ENCODE results near the gene TP73. TPM values are rescaled to one million over a fixed set of nuclear protein-coding genes. Genes with fewer than 3 reads are reported as not detected.

The TP73 gene
- total RNA-seq, 1 donor from 2014 or later: 0.05 TPM

DNA sequence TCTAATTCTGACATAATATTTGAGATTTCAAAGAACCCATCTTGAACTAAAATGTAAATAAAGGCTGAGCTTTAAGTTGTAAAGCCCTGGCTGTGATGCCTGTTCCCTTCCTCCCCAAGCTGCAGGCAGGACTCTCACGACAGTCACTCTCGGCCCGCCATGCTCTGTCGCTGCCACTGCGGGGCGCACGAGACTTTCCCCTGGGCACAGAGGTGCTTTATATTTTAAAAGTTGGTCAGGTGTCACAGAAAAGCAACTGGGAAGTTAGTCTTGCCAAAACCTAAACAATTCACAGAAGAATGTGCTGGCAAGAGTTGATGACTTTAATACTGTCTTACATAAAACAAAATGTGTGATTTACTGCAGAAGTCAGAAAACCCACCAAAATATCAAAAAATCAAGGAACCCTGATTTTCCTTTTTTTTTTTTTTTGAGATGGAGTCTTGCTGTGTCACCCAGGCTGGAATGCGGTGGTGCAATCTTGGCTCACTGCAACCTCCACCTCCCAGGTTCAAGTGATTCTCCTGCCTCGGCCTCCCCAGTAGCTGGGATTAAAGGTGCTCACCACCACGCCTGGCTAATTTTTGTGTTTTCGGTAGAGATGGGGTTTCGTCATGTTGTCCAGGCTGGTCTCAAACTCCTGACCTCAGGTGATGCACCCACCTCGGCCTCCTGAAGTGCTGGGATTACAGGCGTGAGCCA lies 133.3 kb downstream of the TP73 start:
- TF ChIP-seq CTCF (IDR thresholded peaks at IDR 0.05): peak; percentile 55
- H3K27me3 Mint-ChIP-seq (ENCODE audit: low read depth): no peaks in the 10 kb centered on the region
- peak overlapping the region; percentile 23 for H3K27ac Mint-ChIP-seq (ENCODE audit: unreplicated experiment)
- no peak for DNase-seq (ENCODE audit: low spot score)
- no peaks in the 10 kb centered on the region for H3K4me1 Mint-ChIP-seq (ENCODE audit: low read depth)
- peaks cover 37% of the 10 kb centered on the region for H3K36me3 Mint-ChIP-seq (ENCODE audit: low read depth)
- no peaks in the 10 kb centered on the region for H3K9me3 Mint-ChIP-seq (ENCODE audit: low read depth)
- no peak overlapping the region for H3K4me3 Mint-ChIP-seq (ENCODE audit: unreplicated experiment)

Other genes with a start within 250 kb of the TP73 start
- gene ARHGEF16, start 197.9 kb upstream of the TP73 start, total RNA-seq: 1.1 to 4.1 TPM (median 2.0 TPM) in 3 replicates
- gene MEGF6, start 41.0 kb upstream of the TP73 start, total RNA-seq: 185 to 332 TPM (median 328 TPM) in 3 replicates
- 52.5 to 53.7 TPM (median 53.6 TPM) in 3 replicates for gene TPRG1L, start 27.5 kb upstream of the TP73 start, total RNA-seq
- gene WRAP73, start 2.4 kb upstream of the TP73 start, total RNA-seq: 12.6 to 17.6 TPM (median 15.5 TPM) in 3 replicates
- not detected in 3 replicates for gene CCDC27, start 99.9 kb downstream of the TP73 start, total RNA-seq
- 0.72 to 1.00 TPM in 2 of 3 replicates, not detected in the other for gene SMIM1, start 120.2 kb downstream of the TP73 start, total RNA-seq
- gene LRRC47, start 144.0 kb downstream of the TP73 start, total RNA-seq: 44.0 to 45.8 TPM (median 45.7 TPM) in 3 replicates
- 37.4 to 40.6 TPM (median 37.6 TPM) in 3 replicates for gene CEP104, start 204.7 kb downstream of the TP73 start, total RNA-seq
- gene DFFB, start 205.0 kb downstream of the TP73 start, total RNA-seq: 5.8 to 8.2 TPM (median 7.3 TPM) in 3 replicates
- 25.0 to 25.7 TPM (median 25.3 TPM) in 3 replicates for gene C1orf174, start 247.8 kb downstream of the TP73 start, total RNA-seq